Neural progenitor cell (in vitro differentiated cells): ENCODE measurements around the gene RNASE7. TPM values are rescaled to one million over a fixed set of nuclear protein-coding genes. Genes with fewer than 3 reads are reported as not detected.

ENCODE experiments used
- DNase-seq: peaks from one replicate; pipeline ENCODE4 v3.0.0-alpha.2; 2016; ENCODE audit warnings: low spot score
- H2AFZ ChIP-seq: fragments of 200-600 bp; sonication (generic); replicated peaks from 2 replicates; pipeline ENCODE4 v1.6.1; 2016; ENCODE audit warnings: antibody characterized with exemption
- H3F3A ChIP-seq: fragments of 200-600 bp; sonication (generic); 2 replicates; pipeline ENCODE4 v1.6.1; 2016; ENCODE audit warnings: antibody characterized with exemption, low read depth
- H3K27ac ChIP-seq: fragments of 200-600 bp; sonication (generic); 2 replicates; pipeline ENCODE4 v1.5.1; 2016; ENCODE audit warnings: mild to moderate bottlenecking
- H3K27me3 ChIP-seq: fragments of 200-600 bp; sonication (generic); 2 replicates; pipeline ENCODE4 v1.6.1; 2016; ENCODE audit warnings: mild to moderate bottlenecking, moderate library complexity
- H3K36me3 ChIP-seq: fragments of 200-600 bp; sonication (generic); 2 replicates; pipeline ENCODE4 v1.5.1; 2016
- H3K4me1 ChIP-seq: fragments of 200-600 bp; sonication (generic); 2 replicates; pipeline ENCODE4 v1.6.1; 2016; ENCODE audit warnings: mixed run types
- H3K4me2 ChIP-seq: fragments of 200-600 bp; sonication (generic); 2 replicates; pipeline ENCODE4 v1.6.1; 2016
- H3K4me3 ChIP-seq: fragments of 200-600 bp; sonication (generic); 2 replicates; pipeline ENCODE4 v1.5.1; 2016
- H3K79me2 ChIP-seq: fragments of 200-600 bp; sonication (generic); 2 replicates; pipeline ENCODE4 v1.6.1; 2016; ENCODE audit warnings: low read depth
- H3K9ac ChIP-seq: fragments of 200-600 bp; sonication (generic); 2 replicates; pipeline ENCODE4 v1.6.1; 2016
- H3K9me3 ChIP-seq: fragments of 200-600 bp; sonication (generic); 2 replicates; pipeline ENCODE4 v1.5.1; 2016; ENCODE audit warnings: low read depth
- H4K20me1 ChIP-seq: fragments of 200-600 bp; sonication (generic); 2 replicates; pipeline ENCODE4 v1.6.1; 2016; ENCODE audit warnings: low read depth
- H3K27ac Mint-ChIP-seq: 3 replicates; pipeline ENCODE4 v1.8.0; 2021; ENCODE audit warnings: mixed read lengths
- H3K27me3 Mint-ChIP-seq: 2 replicates; pipeline ENCODE4 v1.8.0; 2022; ENCODE audit warnings: low read depth, mild to moderate bottlenecking, inconsistent platforms, moderate library complexity, mixed read lengths; ENCODE audit not compliant: insufficient read depth
- H3K36me3 Mint-ChIP-seq: 3 replicates; pipeline ENCODE4 v1.8.0; 2021; ENCODE audit warnings: mixed read lengths
- H3K4me1 Mint-ChIP-seq: 3 replicates; pipeline ENCODE4 v1.8.0; 2021; ENCODE audit warnings: mixed read lengths
- H3K4me3 Mint-ChIP-seq: 3 replicates; pipeline ENCODE4 v1.8.0; 2021; ENCODE audit warnings: mild to moderate bottlenecking, moderate library complexity, mixed read lengths
- H3K9me3 Mint-ChIP-seq: 3 replicates; pipeline ENCODE4 v1.8.0; 2020; ENCODE audit warnings: mixed read lengths
- EZH2 ChIP-seq: fragments of 200-600 bp; sonication (generic); IDR thresholded peaks from 2 replicates; pipeline ENCODE4 v1.6.1; 2017; ENCODE audit warnings: antibody characterized with exemption, mild to moderate bottlenecking, moderate library complexity
- EZH2phosphoT487 ChIP-seq: fragments of 200-600 bp; sonication (generic); IDR thresholded peaks from 2 replicates; pipeline ENCODE4 v1.6.1; 2017; ENCODE audit warnings: antibody characterized with exemption
- total RNA-seq: library from RNA; depleted of rRNA; stranded (reverse); fragments of >200 nt; gene quantifications from 2 replicates; pipeline ENCODE4 v1.2.3, GENCODE V29; 2015; ENCODE audit warnings: low replicate concordance
- TF ChIP-seq, protein P1 (sequence below): fragments of 200-600 bp; sonication (generic); IDR thresholded peaks from 2 replicates; pipeline ENCODE4 v1.5.1; 2017; ENCODE audit warnings: antibody characterized with exemption, mild to moderate bottlenecking

The RNASE7 gene
- total RNA-seq, 1 donor from 2014 or later, result not detected

DNA sequence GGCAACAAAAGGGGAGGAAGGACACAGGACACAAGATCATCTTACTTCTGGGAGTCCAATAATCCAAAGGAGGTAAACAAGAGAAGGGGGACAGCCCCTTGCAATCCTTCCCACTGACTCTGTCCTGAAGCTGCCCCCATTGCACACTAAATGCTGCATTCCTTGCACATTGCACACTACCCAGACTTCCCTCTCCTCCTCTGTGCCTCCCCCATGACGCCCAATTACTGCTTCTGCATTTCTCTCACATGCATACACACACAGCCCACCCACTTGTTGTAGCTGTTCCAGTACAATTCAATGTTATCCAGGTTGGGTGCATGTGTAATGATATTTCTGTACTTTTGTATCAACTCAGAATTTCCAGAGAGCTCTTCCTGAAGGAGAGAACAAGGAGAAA, 22.8 kb upstream of the RNASE7 start:
- Histone ChIP-seq H2AFZ (no peak overlapping the region), H3F3A (no peaks in the 10 kb centered on the region), H3K9ac (no peak overlapping the region), H3K27me3 (peaks cover 42% of the 10 kb centered on the region), H3K27ac (no peak overlapping the region), H3K36me3 (no peaks in the 10 kb centered on the region), H4K20me1 (no peaks in the 10 kb centered on the region), H3K79me2 (no peaks in the 10 kb centered on the region), H3K4me3 (no peak overlapping the region), H3K4me2 (no peak overlapping the region), H3K4me1 (no peaks in the 10 kb centered on the region), H3K9me3 (no peaks in the 10 kb centered on the region)
- Mint-ChIP-seq H3K4me3 (no peak overlapping the region), H3K36me3 (peaks cover 7% of the 10 kb centered on the region), H3K4me1 (peaks cover 24% of the 10 kb centered on the region), H3K9me3 (peaks cover 2% of the 10 kb centered on the region), H3K27ac (no peak overlapping the region), H3K27me3 (peaks cover 15% of the 10 kb centered on the region)
- TF ChIP-seq EZH2 (no peak), EZH2phosphoT487 (no peak)
- TF ChIP-seq, protein P1, sequence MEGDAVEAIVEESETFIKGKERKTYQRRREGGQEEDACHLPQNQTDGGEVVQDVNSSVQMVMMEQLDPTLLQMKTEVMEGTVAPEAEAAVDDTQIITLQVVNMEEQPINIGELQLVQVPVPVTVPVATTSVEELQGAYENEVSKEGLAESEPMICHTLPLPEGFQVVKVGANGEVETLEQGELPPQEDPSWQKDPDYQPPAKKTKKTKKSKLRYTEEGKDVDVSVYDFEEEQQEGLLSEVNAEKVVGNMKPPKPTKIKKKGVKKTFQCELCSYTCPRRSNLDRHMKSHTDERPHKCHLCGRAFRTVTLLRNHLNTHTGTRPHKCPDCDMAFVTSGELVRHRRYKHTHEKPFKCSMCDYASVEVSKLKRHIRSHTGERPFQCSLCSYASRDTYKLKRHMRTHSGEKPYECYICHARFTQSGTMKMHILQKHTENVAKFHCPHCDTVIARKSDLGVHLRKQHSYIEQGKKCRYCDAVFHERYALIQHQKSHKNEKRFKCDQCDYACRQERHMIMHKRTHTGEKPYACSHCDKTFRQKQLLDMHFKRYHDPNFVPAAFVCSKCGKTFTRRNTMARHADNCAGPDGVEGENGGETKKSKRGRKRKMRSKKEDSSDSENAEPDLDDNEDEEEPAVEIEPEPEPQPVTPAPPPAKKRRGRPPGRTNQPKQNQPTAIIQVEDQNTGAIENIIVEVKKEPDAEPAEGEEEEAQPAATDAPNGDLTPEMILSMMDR, result no peak
- no peak for DNase-seq

DNA sequence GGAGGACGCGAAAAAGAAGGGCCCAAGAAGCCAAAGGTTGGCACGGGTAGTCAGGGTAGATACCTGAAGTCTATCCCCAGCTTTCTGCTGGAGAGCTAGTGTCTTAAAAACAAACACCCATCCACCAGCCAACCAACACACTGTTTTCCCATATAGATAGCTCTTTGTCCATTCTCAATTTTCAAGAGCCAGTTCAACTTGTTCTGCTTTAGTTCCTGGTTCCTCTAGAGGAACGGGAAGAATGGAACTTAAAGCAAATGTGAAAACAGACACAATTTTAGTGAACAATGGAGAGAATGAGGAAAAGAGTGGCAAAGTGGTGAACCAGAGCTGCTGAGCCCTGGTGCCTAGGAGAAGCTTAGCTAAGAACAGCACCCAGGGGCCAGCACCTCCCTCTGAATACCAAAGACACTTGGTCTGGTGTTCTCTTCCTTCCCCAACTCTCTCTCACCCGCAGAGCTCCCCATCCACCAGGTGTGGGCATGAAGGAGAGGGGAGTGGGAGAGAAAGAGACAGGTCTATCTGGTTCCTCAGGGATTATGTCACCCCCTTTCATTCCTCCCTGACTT, 21.1 kb upstream of the RNASE7 start:
- no peak overlapping the region for H3K9ac ChIP-seq
- H3F3A ChIP-seq, result no peaks in the 10 kb centered on the region
- Mint-ChIP-seq H3K36me3 (peaks cover 7% of the 10 kb centered on the region), H3K27ac (no peak overlapping the region), H3K27me3 (peaks cover 13% of the 10 kb centered on the region), H3K9me3 (peaks cover 2% of the 10 kb centered on the region), H3K4me1 (peaks cover 11% of the 10 kb centered on the region), H3K4me3 (no peak overlapping the region)
- no peak overlapping the region for H3K4me2 ChIP-seq
- no peak for DNase-seq
- H3K36me3 ChIP-seq, result no peaks in the 10 kb centered on the region
- no peaks in the 10 kb centered on the region for H3K9me3 ChIP-seq
- H4K20me1 ChIP-seq, result no peaks in the 10 kb centered on the region
- H3K4me3 ChIP-seq, result no peak overlapping the region
- H3K27me3 ChIP-seq, result peaks cover 59% of the 10 kb centered on the region
- H2AFZ ChIP-seq, result no peak overlapping the region
- no peaks in the 10 kb centered on the region for H3K79me2 ChIP-seq
- H3K27ac ChIP-seq, result no peak overlapping the region
- peaks cover 2% of the 10 kb centered on the region for H3K4me1 ChIP-seq
- TF ChIP-seq, protein P1, result no peak
- TF ChIP-seq EZH2 (no peak), EZH2phosphoT487 (no peak)

DNA sequence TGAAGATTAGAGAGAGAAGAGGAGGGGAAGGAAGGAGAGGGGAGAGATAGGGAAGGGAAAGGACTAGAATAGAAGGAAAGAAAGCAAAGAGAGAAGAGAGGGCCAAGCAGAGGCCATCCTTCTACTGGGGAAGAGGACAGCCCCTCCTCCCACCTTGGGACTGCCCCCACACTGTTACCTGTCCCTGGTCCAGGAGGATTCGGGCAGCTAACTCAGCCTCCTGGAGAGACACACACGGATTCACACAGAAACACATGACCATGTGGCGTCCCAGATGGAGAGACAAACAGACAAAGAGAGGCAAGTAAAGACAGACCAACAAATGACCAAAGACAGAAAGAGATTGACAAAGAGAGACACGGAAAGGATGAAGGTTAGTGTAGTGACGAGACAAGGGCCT, 19.5 kb upstream of the RNASE7 start:
- H3K27ac Mint-ChIP-seq, result no peak overlapping the region
- no peak for DNase-seq
- Histone ChIP-seq H2AFZ (no peak overlapping the region), H3K27me3 (peaks cover 75% of the 10 kb centered on the region), H3K4me2 (no peak overlapping the region), H3F3A (no peaks in the 10 kb centered on the region), H3K27ac (no peak overlapping the region), H3K4me3 (no peak overlapping the region), H3K79me2 (no peaks in the 10 kb centered on the region), H3K9me3 (no peaks in the 10 kb centered on the region), H3K9ac (no peak overlapping the region), H4K20me1 (no peaks in the 10 kb centered on the region), H3K36me3 (no peaks in the 10 kb centered on the region), H3K4me1 (peaks cover 10% of the 10 kb centered on the region)
- peaks cover 7% of the 10 kb centered on the region for H3K36me3 Mint-ChIP-seq
- H3K27me3 Mint-ChIP-seq, result peaks cover 19% of the 10 kb centered on the region
- H3K4me3 Mint-ChIP-seq, result peak overlapping the region; percentile 30
- TF ChIP-seq EZH2phosphoT487, result no peak
- H3K4me1 Mint-ChIP-seq, result peaks cover 15% of the 10 kb centered on the region
- H3K9me3 Mint-ChIP-seq, result peaks cover 2% of the 10 kb centered on the region

- Mint-ChIP-seq H3K27ac (no peak overlapping the region), H3K4me3 (peak overlapping the region; percentile 30), H3K36me3 (peaks cover 7% of the 10 kb centered on the region), H3K4me1 (peaks cover 15% of the 10 kb centered on the region), H3K27me3 (peaks cover 19% of the 10 kb centered on the region), H3K9me3 (peaks cover 2% of the 10 kb centered on the region)
- no peak overlapping the region for H3K4me3 ChIP-seq
- H3K9ac ChIP-seq, result no peak overlapping the region
- no peak overlapping the region for H3K4me2 ChIP-seq
- H3K36me3 ChIP-seq, result no peaks in the 10 kb centered on the region
- no peaks in the 10 kb centered on the region for H3F3A ChIP-seq
- H4K20me1 ChIP-seq, result no peaks in the 10 kb centered on the region
- DNase-seq, result no peak
- H3K9me3 ChIP-seq, result no peaks in the 10 kb centered on the region
- no peak overlapping the region for H2AFZ ChIP-seq
- H3K4me1 ChIP-seq, result peaks cover 10% of the 10 kb centered on the region
- H3K27ac ChIP-seq, result no peak overlapping the region
- H3K27me3 ChIP-seq, result peaks cover 80% of the 10 kb centered on the region
- no peaks in the 10 kb centered on the region for H3K79me2 ChIP-seq
- TF ChIP-seq EZH2, result no peak
- TF ChIP-seq EZH2phosphoT487, result no peak
These were observed 19.0 kb upstream of the RNASE7 start for GRCh38 chr14:21023174-21023573.
